Activated CD4-positive, alpha-beta T cell treated with anti-CD3 and anti-CD28 coated beads, Interleukin-2, amount 50 U/mL, for 48 hours (primary cell): ENCODE measurements around the gene SNX30.

Experiments used
- DNase-seq, 2 experiments: peaks; one replicate each; pipeline ENCODE4 v3.0.0-alpha.2; 2020

The SNX30 gene

DNA sequence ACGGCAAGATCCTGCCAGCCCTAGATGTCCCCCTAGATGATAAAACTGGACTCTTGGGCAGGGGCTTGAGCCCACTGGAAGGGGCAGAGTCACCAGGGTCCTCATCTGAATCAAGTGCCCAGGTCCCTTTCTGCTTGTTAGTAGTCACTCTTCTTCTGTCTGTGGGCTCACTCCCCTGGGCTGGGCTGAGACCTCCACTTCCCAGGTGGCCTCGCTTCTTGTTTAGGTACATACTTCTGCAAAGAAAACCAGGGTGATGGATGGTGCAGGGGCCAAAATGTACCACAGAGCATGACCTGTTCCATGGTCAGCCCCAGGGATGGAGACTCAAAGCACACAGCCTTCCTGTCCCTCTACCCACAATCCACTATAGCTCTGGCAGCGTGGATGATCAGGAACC, 141.0 kb downstream of the SNX30 start:
- DNase-seq = no peak

DNA sequence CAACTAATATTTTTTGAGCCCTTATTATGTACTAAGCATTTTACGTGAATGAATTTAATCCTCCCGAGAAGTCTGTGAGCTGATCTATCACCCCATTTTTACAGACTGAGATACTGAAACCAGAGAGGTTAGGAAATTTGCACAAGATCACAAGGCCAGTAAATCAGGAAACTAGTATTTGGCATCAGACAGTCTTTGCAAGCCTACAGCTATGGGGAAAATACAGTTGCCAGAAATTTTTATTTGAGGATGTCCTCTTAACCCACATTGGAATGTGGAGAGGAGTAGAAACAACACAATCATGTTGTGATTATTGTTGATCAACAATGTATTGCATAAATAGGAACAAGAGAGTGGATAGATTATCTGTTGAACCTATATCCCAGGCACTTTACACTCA, 142.4 kb downstream of the SNX30 start:
- DNase-seq = no peak

DNA sequence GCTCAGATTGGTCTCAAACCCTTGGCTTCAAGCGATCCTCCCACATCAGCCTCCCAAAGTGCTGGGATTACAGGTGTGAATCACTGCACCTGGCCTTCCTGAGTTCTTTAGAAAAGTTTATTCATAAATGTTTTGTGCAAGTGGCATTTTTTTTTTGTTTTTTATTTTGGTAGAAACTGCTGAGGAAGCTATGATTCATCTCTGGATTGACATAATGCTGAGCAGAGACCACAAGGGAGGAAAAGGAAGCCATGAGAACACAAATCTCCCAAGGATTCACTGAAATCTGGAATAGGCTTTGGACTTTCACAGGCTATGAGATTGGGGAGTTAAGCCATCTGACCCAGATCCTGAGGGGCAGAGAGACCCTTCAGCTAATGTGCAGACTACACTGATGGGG, 143.5 kb downstream of the SNX30 start:
- no peak for DNase-seq

DNA sequence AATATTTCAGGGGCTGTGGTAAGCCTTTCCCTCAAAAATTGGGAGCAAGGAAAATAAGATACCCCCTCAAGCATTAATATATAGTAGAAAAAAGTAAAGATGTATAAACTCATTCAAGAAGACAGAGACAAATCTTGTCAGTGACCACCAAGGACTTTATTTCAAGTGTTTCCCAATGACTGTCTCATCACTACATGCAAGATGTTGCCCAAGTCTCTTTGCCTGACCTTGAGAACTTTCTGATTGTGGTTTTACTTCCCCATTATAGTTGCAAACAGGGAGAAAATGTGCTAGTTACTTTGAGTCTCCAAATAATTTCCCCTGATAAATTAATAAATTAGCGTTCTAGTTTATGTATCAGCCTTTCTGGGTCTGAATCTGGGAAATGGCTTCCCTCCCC, 144.1 kb downstream of the SNX30 start:
- no peak for DNase-seq

DNA sequence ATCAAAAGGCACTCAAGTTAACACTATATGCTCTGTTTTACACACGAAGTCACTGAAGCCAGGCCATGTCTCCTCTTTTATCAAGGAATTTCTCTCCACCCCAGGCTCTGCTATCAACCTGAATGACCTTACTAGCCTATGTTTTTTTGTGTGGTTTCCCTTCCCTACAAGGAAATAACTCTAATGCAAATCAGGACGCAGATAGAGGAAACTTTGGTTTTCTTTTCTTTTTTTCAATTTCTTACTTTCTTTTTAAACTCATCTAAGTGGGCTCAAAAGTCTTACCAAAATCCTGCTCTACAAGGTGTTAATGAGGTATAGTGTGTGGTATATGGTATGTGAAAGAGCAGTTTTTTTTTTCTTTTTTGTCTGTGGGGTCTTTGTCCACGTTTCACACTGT, 145.6 kb downstream of the SNX30 start:
- no peak for DNase-seq

GRCh38 chr9:112898872-112899311, 148.3 kb downstream of the SNX30 start:
- no peak for DNase-seq

- DNase-seq = no peak
These were observed 149.9 kb downstream of the SNX30 start for GRCh38 chr9:112900488-112900887.

DNA sequence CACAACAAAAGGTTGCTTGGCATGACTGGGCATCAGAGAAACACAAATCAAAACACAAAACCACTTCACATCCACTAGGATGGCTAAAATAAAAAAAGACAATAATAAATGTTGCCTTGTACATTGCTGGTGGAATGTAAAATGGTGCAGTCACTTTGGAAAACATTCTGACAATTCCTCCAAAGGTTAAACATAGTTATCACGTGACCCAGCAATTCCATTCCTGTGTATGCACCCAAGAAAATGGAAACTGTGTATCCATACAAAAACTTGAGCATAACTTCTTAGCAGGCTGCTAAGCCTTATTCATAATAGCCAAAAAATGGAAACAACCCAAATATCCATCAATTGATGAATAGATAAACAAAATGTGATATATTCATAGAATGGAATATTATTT, 150.3 kb downstream of the SNX30 start:
- no peak for DNase-seq

DNA sequence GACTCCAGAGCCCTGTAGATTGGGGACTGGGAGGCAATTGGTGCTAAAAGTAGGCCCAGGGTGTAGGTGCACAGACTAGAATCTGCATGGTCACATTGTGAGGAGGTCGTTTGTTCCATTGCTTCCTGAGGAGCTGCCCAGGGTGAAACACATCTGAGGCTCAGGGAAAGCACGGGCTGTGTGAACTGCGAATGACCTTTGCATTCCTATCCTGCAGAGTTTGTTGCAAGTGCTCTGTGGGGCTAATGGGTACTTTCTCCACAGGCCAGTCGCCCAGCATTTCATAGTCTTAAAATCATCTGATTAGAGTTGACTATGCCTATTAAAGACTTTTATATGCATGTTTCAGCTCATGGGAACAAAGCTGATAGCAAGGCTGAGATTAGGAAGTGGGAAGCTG, 154.5 kb downstream of the SNX30 start:
- DNase-seq = no peak

DNA sequence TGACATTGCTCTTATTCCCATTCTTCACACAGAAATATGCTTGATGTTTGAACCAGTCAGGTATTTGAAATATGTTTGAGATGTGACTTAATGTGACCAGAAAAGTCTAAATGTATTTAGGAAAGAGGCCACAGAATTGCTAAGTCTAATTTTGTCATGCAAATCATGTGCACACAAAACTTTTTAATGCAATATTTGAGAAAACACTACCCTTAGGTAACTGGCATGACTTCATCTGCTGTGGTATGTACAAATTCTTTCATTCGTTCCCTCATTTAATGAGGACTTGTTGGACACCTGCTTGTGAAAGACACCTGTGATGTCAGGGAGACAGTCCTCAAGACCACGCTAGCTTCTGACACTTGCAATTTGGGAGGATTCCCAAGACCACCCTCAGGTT, 161.2 kb downstream of the SNX30 start:
- no peak for DNase-seq

GRCh38 chr9:112912636-112913035, 162.1 kb downstream of the SNX30 start:
- DNase-seq = no peak

GRCh38 chr9:112913326-112913725, 162.8 kb downstream of the SNX30 start:
- no peak for DNase-seq

DNA sequence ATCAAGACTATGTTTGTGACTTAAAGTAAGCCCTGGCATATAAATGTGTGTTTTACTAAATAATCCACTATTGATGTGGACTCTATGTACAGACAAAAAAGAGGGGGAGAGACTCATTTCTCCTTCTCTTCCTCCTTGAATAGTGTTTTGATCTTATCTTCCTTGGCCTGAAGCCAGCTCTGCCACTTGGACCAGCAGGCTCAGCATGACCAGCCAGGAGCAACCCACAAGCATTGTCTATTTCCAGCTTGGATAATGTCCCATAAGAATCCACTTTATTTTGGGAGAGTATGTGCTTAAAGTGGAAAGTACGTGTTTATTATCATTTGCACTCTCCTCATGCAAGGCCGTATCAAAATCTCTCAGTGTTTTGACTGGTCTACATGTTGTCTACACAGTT, 164.0 kb downstream of the SNX30 start:
- DNase-seq = no peak

DNA sequence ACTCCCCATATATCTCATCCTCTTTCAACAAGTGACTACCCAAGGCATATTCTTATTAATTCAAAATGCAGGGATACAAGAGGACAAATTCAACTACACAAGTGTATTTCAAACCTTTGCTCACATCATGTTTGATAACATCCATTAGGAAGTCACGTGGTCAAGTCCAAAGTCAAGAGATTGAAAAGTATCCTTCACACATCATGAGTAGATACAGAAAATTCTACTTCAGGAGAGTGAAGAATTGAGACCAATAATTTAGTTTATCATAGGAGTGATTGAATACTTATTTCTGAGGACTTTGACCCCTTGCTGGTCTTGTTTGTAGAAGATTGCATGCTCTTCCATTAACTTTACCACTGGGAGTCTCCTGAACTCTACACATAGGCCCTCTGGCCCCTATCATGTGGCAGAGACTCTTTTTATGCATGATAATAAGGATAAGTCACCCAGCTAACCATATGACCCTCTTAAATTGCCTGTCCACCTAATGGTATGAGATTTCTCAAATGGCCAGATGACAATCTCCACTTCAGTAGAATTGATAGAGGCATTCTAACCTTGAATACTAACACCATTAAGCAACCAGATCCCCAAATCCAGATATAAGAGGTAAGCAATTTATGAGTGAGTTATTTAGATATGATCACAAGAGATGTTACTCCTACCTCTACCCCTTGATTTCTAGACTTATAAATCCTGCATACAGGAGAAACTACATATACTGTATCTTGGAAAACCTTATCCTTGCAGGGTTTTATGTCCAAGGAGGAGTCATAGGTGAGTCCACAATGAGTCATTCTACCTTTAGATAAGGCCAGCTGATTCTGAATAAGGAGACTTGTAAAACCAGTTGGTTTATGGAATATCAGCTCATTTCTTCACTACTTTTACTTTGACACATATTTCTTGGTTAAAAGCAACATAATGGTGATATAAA, 166.8 kb downstream of the SNX30 start:
- DNase-seq = no peak

GRCh38 chr9:112917987-112918362, 167.4 kb downstream of the SNX30 start:
- DNase-seq = no peak

DNA sequence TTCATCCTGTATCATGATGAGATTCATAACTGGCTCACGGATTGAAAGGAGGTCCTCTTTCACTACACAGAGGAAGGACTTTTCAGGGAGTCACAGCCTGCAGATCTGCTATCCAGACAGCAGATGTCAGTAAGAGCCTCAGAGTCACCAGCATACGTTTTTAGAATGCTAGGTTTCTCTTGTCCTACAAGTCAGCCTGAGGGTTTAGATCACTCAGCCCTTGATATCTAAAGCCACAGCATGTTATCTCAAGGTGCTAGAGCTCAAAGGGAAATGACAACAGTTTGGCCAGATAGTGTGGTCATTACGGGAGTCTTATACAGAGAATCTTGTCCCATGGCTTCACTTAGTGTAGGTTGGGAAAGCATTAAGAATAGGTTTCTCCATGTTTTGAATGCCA, 171.0 kb downstream of the SNX30 start:
- no peak for DNase-seq
